Left colon (tissue), 2 donors: ENCODE results near the gene CEP164. TPM values are rescaled to one million over a fixed set of nuclear protein-coding genes. Genes with fewer than 3 reads are reported as not detected.
"Not testable (repeated sequence)": the region's sequence is repeated elsewhere in the genome, so short reads cannot be mapped to it uniquely, and the experiment has no call there.

Source experiments
- ATAC-seq: fragments of 200-7000 bp; cut with Tn5 transposase; one replicate; pipeline ENCODE4 v1.9.1; 2020; ENCODE audit warnings: mild to moderate bottlenecking, moderate library complexity
- DNase-seq, 2 donors: peaks; one replicate each; pipeline ENCODE4 v3.0.0-alpha.2; 2020
- intact Hi-C, 2 donors: fragments of 100-400 bp; cut with DNase I in 1 of 2; cut with micrococcal nuclease in 1 of 2; formaldehyde crosslinking; loops; one replicate each; pipeline versions ENCODE4 v1.11.2 to v1.14.0; 2022; cut with DNase I, micrococcal nuclease
- total RNA-seq, 2 donors: library from RNA; stranded (reverse); fragmentation: NEBNext Ultra II Directional; extraction: Animal tissue kit (Norgen Biotek cat#: 25700); gene quantifications; one replicate each; pipeline ENCODE4 v1.2.1, GENCODE V29; 2021
- donor health status: DM: no; HTN: no; CAD: no.
- donor health status: DM: yes; HTN: yes; CAD: no.

The CEP164 gene
- total RNA-seq, 2 donors from 2014 or later: 14.2 to 14.9 TPM

DNA sequence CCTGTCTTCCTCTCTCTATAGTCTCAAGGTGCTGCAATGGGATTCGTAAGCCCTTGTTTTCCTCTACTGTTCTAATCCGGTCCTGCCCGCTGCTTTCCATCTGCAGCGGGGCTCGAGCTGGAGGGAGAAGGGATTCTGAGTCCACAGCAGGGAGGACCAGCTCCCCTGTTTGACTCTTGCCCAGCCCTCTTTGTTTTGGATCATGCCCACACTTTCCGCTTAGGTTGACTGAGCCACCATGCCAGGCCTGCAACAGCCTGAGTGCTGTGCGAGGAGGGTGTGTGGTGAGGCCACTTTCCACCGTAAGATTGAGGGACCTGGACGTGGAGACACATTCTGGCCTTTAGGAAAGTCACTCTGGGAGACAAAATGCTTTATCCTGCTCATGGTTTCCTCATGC is 58.3 kb downstream of the CEP164 start:
- intact Hi-C loops: no loop called here
- no peak for DNase-seq
- no peak for ATAC-seq

DNA sequence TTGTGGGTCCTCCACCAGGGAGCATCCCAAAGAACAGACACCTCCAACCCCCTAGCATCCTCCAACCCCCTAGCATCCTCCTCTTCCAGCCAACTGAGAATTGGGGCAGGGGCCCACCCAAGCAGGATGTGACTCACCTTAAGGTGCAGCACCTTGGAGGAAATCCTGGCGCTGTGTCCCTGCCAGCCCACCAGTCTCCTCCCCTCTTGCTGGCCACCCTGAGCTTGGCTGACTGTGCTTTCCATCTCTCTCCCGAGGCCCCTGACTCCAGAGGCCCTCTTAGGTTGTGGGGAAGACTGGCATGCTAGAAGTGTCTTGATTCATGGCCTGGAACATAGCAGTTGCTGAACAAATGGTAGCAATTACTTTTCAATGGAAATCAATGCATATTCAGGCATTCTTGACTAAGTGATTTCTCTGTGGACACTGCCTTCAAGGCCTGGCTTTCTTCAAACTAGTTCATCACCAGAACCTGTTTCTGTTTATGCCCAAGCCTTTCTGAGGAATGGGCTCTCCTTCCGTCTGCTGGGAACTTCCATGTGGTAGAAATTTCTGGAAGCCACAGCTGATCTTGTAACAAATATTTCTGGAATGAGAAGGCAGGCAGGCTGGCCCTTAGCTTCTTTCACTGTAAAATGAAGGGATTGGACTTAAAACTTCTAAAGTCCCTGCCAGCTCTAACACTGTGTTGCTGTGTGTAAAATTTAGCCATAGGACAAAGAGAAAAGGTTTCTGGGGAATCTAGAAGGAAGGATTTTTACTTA is 60.5 kb downstream of the CEP164 start:
- no peak for ATAC-seq
- no peak for DNase-seq
- intact Hi-C loops: no loop called here

DNA sequence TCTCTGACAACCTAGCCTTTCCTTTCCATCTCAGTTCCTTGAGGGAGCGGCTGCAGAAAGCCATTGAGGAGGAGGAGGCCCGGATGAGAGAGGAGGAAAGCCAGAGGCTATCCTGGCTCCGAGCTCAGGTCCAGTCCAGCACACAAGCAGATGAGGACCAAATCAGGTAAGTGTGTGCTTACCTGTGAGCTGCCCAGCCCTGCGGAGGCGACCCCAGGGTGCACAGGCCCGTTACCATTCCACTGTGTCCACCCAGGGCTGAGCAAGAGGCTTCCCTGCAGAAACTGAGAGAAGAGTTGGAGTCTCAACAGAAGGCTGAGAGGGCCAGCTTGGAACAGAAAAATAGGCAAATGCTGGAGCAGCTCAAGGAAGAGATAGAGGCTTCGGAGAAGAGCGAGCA is 63.1 kb downstream of the CEP164 start:
- intact Hi-C loops: no loop called here
- ATAC-seq: no peak
- no peak for DNase-seq

DNA sequence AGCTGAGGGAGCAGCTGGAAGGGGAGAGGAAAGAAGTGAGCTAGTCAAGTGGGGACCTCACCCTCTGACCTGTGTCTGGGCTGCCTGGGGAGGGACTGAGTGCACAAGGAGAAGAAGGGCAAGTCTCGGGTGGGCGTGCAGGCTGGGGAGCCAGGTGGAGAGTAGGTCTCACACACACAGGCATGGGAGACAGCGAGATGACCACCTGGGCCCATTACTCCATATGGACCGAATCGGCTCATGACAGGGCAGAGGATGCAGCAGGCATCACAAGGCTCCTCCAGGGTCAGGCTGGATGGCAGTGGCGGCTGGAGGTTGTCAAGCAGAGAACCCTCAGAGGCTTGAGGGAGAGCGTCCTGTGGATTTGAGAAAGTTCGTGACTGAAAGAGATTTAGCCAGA is 63.5 kb downstream of the CEP164 start:
- DNase-seq (no peak), ATAC-seq (no peak)
- intact Hi-C loops: no loop called here

DNA sequence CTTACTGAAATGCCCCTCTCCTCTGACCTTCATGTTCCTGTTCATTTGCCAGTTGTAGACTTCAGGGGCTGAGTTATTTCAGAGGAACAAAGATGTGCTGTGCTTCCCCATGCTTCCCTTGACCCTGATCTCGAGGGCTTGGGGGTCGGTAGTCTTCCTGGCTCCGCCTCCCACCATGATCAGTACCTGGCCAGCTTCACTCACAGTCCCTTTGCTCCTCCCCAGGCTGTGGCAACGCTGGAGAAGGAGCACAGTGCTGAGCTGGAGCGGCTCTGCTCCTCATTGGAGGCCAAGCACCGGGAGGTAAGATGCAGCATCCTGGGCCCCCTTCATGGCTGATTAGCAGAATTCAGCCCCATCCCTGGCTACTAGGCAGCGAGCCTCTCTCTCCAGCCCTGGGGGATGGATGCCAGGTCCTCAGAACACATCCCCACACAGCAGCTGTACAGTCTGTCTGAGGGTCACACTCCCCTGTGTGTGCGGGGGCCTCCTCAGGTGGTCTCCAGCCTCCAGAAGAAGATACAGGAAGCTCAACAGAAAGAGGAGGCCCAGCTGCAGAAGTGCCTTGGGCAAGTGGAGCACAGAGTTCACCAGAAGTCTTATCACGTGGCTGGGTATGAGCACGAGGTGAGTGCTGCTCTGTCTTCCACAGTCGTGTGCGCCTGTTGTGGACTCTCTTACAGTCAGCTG is 64.5 kb downstream of the CEP164 start:
- intact Hi-C loops: no loop called here
- ATAC-seq (no peak), DNase-seq (no peak)

DNA sequence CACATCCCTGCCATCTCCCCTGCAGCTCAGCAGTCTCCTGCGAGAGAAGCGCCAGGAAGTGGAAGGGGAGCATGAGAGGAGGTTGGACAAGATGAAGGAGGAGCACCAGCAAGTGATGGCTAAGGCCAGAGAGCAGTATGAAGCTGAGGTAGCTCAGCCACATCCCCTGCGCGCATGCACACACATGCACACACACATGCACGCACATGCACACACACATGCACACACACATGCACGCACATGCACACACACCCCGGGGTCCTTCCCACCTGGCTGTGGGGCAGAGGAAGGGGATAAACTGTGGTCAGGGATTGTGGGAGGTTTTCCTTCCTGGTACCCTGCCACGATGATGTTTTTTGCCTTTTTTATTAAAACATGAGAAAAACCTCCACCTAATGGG is 65.3 kb downstream of the CEP164 start:
- DNase-seq (no peak), ATAC-seq (no peak)
- intact Hi-C loops: no loop called here

DNA sequence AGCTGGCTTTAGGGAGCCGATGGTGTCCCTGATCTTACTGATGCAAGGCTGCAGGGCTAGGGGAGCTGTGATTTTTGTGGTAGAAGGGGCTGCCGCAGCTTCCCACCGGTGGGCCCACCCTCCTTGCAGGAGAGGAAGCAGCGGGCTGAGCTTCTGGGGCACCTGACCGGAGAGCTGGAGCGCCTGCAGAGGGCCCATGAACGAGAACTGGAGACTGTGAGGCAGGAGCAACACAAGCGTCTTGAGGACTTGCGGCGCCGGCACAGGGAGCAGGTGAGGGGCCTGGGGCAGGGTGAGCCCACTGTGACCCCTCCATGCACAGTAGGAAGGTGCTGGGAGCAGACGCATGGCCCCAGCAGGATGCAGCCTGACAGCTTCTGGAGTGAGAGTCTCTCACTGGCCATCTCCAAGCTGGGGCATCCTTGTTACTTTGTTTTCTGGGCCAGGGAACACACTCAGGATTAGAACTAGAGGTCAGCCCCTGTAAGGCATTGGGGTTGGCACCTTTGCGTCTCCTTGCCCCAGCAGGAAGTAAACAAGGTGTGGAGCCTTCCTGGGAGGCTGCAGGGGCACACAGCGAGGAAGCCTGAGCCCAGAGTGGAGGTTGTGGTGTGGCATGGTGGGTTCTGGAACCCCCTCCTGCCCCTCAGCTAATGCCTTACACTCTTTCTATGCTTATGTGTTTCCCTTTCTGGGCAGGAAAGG is 66.7 kb downstream of the CEP164 start:
- intact Hi-C loops: no loop called here
- ATAC-seq: no peak
- no peak for DNase-seq

DNA sequence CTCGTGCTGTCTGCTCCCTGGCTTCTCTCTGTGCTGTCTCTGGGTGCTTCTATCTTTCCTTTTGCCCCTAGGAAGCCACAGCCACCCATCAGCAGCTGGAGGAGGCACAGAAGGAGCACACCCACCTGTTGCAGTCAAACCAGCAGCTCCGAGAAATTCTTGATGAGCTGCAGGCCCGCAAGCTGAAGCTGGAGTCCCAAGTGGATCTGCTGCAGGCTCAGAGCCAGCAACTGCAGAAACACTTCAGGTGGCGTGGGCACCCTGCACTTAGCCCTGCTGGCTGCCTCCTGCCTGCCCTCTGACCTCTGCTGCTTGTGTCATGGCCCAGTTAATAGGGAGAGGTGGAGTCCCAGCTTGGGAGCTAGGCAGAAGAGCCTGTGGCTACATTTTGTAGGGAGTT is 67.8 kb downstream of the CEP164 start:
- no peak for DNase-seq
- no peak for ATAC-seq

DNA sequence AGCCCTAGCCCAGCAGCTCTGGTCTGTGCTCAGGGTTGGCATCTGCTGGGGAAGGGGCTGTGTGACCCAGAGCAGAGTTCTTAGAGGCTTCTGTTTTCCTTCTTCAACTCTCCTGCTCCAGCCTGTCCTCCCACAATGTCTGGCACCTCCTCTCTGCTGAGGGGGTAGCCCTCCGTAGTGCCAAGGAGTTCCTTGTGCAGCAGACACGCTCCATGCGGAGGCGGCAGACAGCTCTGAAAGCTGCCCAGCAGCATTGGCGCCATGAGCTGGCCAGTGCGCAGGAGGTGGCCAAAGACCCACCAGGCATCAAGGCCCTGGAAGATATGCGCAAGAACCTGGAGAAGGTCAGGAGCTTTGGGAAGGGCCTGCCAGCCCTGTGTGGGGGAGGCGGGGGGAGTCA is 69.3 kb downstream of the CEP164 start:
- intact Hi-C loops: no loop called here
- ATAC-seq: no peak

More for the DNA sequence above, 67.8 kb downstream of the CEP164 start:
- intact Hi-C loops: no loop called here

DNA sequence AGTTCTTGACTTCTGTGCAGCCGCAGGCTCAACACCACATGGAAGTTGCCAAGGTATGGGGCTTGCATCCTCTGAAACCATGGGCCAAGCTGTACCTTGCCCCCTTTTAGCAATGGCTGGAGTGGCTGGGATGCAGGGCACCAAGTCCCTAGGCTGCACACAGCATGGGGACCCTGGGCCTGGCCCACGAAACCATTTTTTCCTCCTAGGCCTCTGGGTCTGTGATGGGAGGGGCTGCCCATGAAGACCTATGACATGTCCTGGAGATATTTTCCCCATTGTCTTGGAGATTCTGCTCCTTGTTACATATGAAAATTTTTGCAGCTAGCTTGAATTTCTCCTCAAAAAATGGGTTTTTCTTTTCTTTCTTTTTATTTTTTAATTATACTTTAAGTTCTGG is 71.0 kb downstream of the CEP164 start:
- ATAC-seq, intact Hi-C loops, DNase-seq: not testable (repeated sequence)

More for the DNA sequence above, 69.3 kb downstream of the CEP164 start:
- no peak for DNase-seq

DNA sequence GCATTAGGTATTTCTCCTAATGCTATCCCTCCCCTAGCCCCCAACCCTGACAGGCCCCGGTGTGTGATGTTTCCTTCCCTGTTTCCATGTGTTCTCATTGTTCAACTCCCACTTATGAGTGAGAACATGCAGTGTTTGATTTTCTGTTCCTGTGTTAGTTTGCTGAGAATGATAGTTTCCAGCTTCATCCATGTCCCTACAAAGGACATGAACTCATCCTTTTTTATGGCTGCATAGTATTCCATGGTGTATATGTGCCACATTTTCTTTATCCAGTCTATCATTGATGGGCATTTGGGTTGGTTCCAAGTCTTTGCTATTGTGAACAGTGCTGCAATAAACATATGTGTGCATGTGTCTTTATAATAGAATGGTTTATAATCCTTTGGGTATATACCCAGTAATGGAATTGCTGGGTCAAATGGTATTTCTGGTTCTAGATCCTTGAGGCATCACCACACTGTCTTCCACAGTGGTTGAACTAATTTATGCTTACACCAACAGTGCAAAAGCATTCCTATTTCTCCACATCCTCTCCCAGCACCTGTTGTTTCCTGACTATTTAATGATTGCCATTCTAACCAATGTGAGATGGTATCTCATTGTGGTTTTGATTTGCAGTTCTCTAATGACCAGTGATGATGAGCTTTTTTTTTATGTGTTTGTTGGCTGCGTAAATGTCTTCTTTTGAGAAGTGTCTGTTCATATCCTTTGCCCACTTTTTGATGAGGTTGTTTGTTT is 71.6 kb downstream of the CEP164 start:
- intact Hi-C loops, ATAC-seq, DNase-seq: not testable (repeated sequence)

DNA sequence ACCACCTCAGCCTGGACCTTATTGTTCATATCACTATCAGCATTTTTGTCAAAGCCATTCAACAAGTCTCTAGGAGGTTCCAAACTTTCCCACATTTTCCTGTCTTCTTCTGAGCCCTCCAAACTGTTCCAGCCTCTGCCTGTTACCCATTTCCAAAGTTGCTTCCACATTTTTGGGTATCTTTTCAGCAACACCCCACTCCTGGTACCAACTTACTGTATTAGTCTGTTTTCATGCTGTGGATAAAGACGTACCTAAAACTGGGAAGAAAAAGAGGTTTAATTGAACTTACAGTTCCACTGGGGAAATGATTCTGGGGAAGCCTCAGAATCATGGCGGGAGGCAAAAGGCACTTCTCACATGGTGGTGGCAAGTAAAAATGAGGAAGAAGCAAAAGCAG is 78.2 kb downstream of the CEP164 start:
- intact Hi-C loops, DNase-seq, ATAC-seq: not testable (repeated sequence)

DNA sequence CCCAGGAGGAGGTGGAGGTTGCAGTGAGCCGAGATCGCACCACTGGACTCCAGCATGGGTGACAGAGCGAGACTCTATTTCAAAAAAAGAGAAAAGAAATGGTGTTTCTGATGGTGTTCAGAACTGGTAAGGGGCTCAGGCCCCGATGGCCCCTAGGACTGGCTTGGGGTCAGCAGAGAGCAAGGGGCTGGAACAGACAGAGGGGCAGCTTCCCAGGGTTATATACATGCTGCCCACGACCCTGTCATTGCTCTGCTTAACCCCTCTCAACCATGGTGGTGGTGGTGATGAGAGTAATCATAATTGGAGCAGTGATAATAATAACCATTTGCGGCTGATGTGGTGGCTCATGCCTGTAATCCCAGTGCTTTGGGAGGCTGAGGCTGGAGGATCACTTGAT is 79.4 kb downstream of the CEP164 start:
- intact Hi-C loops: no loop called here
- no peak for DNase-seq
- ATAC-seq: no peak

DNA sequence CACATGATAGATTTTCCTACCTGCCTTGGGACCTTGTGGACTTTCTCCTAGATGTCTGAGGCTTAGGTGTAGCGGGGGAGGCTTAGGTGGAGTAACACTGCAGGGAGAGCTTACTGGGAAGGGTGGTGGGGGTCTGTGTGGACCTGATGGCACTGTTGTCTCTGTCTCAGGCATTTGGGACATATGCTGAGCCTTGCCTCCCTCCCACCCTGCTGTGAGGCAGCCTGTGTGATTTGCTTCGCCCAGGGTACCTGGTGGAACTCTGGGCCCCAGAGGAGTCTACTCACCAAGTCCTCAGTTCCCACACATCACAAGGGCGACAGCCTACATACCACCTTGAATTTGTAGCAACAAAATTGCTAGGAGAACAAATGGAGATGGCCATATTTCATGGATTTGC is 80.7 kb downstream of the CEP164 start:
- ATAC-seq (no peak), DNase-seq (no peak)
- intact Hi-C loops: no loop called here

DNA sequence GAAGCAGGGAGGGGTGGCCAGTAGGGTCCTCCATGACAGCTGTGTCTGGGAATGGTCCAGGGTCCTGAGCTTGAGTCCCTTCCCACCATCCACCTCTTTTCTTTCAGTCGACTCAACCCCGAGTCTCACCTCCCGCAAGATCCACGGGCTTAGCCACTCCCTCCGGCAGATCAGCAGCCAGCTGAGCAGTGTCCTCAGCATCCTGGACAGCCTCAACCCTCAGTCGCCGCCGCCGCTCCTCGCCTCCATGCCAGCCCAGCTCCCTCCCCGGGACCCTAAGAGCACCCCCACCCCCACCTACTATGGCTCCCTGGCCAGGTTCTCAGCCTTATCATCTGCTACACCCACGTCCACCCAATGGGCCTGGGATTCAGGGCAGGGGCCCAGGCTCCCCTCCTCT is 81.9 kb downstream of the CEP164 start:
- ATAC-seq (no peak), DNase-seq (no peak)
- intact Hi-C loops: no loop called here

DNA sequence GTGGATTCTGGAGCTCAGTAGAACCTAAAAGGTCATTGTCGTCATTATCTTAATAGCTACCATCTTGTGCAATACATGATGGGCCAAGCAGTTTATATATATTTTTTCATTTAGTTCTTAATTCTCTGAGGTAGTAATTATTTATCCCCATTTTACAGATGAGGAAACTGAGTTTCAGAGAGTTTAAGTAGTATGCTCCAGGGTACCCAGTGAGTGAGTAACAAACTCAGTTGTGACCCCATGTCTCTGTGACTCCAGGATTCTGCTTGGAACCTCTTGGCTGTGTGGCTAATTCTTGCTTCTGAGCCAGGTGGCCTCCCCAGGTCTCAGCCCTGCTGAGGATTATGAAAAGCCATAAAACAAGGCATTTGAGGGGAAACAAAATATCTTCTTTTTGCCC is 82.6 kb downstream of the CEP164 start:
- DNase-seq: no peak
- intact Hi-C loops: no loop called here
- no peak for ATAC-seq

DNA sequence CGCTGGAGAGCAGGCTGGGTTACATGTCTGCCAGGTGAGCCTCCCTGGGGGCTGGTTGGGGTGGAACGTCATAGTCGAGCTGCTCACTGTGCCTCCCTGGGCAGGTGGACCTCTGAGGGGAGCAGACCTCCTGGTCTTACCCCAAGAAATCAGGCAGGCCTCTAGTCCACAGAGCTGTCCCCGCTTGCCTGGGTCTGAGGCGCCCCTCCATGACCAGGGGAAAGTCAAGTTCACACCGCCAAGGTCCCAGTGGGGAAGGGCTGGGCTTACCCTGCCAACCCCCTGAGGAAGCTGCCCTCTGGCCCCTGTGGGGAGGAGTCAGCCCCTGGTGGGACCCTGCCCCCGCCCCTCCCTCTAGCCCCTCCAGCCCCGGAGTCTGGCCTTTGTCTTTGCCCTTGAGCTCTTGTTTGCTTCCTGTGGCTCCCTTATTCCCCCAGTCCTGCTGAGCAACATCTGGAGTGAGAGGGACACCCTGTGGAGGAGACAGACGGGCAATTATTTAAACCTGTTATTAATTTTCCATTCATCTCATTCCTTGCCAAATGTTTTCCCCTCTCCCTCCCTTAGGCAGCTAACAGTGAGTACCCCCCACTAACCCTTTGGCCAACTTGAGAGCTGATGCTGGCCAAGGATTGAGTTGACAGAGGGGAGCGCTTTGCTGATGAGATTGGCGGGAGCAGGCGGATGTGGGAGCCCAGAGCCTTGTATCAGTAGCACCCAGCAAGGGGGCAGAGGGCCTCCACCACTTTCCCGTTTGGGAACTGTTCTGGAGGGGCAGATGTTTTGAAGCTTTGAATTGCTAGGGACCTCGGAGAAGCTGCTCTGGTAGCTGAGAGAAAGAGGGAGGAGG is 83.4 kb downstream of the CEP164 start:
- intact Hi-C loops: no loop called here
- ATAC-seq: no peak
- DNase-seq: no peak

DNA sequence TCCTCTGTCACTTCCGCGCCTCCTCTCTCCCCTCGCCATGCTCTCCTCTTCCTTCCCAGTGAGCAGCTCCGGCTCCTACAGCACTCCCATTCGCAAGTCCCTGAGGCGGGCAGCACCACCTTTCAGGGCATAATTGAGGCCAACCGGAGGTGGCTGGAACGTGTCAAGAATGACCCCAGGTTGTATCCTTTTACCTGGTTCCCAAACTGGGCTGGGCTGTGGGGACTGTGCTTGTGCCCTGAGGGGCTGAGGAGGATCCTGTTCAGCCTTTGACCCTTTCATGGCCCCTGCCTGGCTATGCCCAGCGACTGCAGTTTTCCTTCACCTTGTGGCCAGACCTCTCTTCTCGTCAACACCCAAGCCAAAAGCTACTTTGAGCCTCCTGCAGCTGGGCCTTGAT is 84.1 kb downstream of the CEP164 start:
- no peak for ATAC-seq
- DNase-seq: no peak
- intact Hi-C loops: no loop called here
